ENCODE measurements around the gene RUSC2. TPM values are rescaled to one million over a fixed set of nuclear protein-coding genes. Genes with fewer than 3 reads are reported as not detected.
"Not testable (repeated sequence)": the region's sequence is repeated elsewhere in the genome, so short reads cannot be mapped to it uniquely, and the experiment has no call there.

The RUSC2 gene
- total RNA-seq, 2 donors from 2014 or later: 89.8 to 124 TPM

DNA sequence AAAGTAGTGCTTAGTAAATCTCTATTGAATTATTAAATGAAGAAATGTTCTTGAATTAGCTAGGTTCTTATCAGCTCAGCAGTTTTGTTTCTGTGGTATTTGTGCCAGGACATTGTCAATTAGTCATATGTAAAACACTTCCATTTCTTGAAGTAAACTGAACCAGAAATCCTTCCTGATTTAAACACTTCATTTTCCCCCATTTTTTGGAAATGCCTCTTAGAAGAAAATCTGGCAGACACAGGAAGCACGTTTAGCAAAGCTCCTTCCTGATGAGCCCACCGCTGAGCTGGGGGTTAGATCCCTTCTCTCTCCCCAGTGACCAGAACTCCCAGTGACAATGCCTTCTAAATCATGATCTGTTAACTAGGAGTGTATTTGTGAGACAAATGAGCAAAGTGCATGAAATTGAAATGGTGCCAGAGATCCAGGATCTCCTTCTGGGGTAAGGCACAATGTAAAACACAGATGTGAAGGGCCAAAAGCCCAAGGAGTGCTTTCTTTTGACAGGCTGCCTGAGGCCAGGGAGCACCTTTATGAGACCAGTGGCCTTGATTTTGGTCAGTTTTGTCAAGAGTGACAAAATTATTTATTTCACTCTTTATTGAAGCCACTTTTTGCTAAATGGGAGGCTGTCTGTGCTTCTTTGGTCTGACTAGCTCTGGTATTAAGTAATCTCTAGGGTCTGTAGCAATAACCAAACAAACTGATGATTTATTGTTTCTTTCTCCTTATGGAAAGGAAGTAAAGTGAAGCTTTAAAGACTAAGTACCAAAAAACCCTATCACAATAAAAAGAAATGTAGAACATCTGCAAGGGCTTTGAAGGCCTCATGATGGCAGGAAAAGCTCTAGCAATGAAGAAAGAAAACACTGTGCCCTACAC lies 25.5 kb upstream of the RUSC2 start:
- no peak for TF ChIP-seq CTCF (IDR thresholded peaks at IDR 0.05)
- Histone ChIP-seq H3K4me1 (ENCODE audit: control insufficient read depth in 1 of 2, low read depth in 2 of 2) (peaks cover 0 to 15% of the 10 kb centered on the region in 2 donors), H3K9me3 (peaks cover 5% of the 10 kb centered on the region), H3K36me3 (no peaks in the 10 kb centered on the region), H3K27me3 (replicated peaks; ENCODE audit: insufficient read depth) (no peaks in the 10 kb centered on the region), H3K4me3 (no peak overlapping the region), H3K27ac (peak overlapping the region; percentile 39 to 50)
- ATAC-seq (ENCODE audit: insufficient number of reproducible peaks, low FRiP score, low read depth) (no peak), DNase-seq (ENCODE audit: low spot score) (no peak)

- Histone ChIP-seq H3K36me3 (no peaks in the 10 kb centered on the region), H3K4me1 (ENCODE audit: control insufficient read depth in 1 of 2, low read depth in 2 of 2) (peaks cover 8 to 17% of the 10 kb centered on the region in 2 donors), H3K27me3 (replicated peaks; ENCODE audit: insufficient read depth) (no peaks in the 10 kb centered on the region), H3K27ac (peak overlapping the region; percentile 78 to 87), H3K9me3 (no peaks in the 10 kb centered on the region), H3K4me3 (peak overlapping the region; percentile 41)
- TF ChIP-seq CTCF (IDR thresholded peaks at IDR 0.05): no peak
- ATAC-seq (ENCODE audit: insufficient number of reproducible peaks, low FRiP score, low read depth) (no peak), DNase-seq (ENCODE audit: low spot score) (no peak)
These were observed 19.6 kb upstream of the RUSC2 start for GRCh38 chr9:35470340-35470739.

- H3K36me3 ChIP-seq: no peaks in the 10 kb centered on the region
- H3K9me3 ChIP-seq: no peaks in the 10 kb centered on the region
- H3K27me3 ChIP-seq (replicated peaks; ENCODE audit: insufficient read depth): no peaks in the 10 kb centered on the region
- ATAC-seq (ENCODE audit: insufficient number of reproducible peaks, low FRiP score, low read depth): peak; percentile 97
- TF ChIP-seq CTCF (IDR thresholded peaks at IDR 0.05): no peak
- H3K4me1 ChIP-seq (ENCODE audit: control insufficient read depth in 1 of 2, low read depth in 2 of 2): peaks cover 8 to 17% of the 10 kb centered on the region in 2 donors
- peak overlapping the region; percentile 78 to 87 for H3K27ac ChIP-seq
- peak overlapping the region; percentile 41 for H3K4me3 ChIP-seq
- no peak for DNase-seq (ENCODE audit: low spot score)
These were observed 19.0 kb upstream of the RUSC2 start for GRCh38 chr9:35470894-35471293.

- no peak for TF ChIP-seq CTCF (IDR thresholded peaks at IDR 0.05)
- ATAC-seq (ENCODE audit: insufficient number of reproducible peaks, low FRiP score, low read depth) (no peak), DNase-seq (ENCODE audit: low spot score) (no peak)
- Histone ChIP-seq H3K36me3 (no peaks in the 10 kb centered on the region), H3K4me3 (no peak overlapping the region), H3K4me1 (ENCODE audit: control insufficient read depth in 1 of 2, low read depth in 2 of 2) (peaks cover 0 to 5% of the 10 kb centered on the region in 2 donors), H3K27ac (no peak overlapping the region), H3K9me3 (no peaks in the 10 kb centered on the region), H3K27me3 (replicated peaks; ENCODE audit: insufficient read depth) (no peaks in the 10 kb centered on the region)
These were observed 13.3 kb upstream of the RUSC2 start for GRCh38 chr9:35476596-35476995.

- not testable (repeated sequence) for H3K4me3 ChIP-seq; H3K9me3 ChIP-seq; H3K36me3 ChIP-seq; H3K27ac ChIP-seq; DNase-seq (ENCODE audit: low spot score); H3K27me3 ChIP-seq (replicated peaks; ENCODE audit: insufficient read depth)
- TF ChIP-seq CTCF (IDR thresholded peaks at IDR 0.05): peak; percentile 88
- peak; percentile 74 for ATAC-seq (ENCODE audit: insufficient number of reproducible peaks, low FRiP score, low read depth)
- peaks cover 0 to 11% of the 10 kb centered on the region in 2 donors for H3K4me1 ChIP-seq (ENCODE audit: control insufficient read depth in 1 of 2, low read depth in 2 of 2)
These were observed 12.6 kb upstream of the RUSC2 start for GRCh38 chr9:35477211-35477855.

All from thoracic aorta (tissue), 2 donors.